Mucosa of descending colon (tissue), 3 donors: ENCODE data around the gene NPB. TPM values are rescaled to one million over a fixed set of nuclear protein-coding genes. Genes with fewer than 3 reads are reported as not detected.

Source experiments
- ATAC-seq: fragments of 200-7000 bp; cut with Tn5 transposase; one replicate; pipeline ENCODE4 v1.9.1; 2020; ENCODE audit warnings: mild to moderate bottlenecking, moderate library complexity
- DNase-seq, 3 donors: peaks; one replicate each; pipeline ENCODE4 v3.0.0-alpha.2; 2020
- H3K36me3 ChIP-seq: fragments of 200-600 bp; one replicate; pipeline ENCODE4 v1.8.0; 2021; ENCODE audit warnings: low read depth, mild to moderate bottlenecking
- H3K4me1 ChIP-seq: fragments of 200-600 bp; one replicate; pipeline ENCODE4 v1.8.0; 2021; ENCODE audit warnings: low read depth, mild to moderate bottlenecking
- H3K4me3 ChIP-seq: fragments of 200-600 bp; one replicate; pipeline ENCODE4 v1.8.0; 2021; ENCODE audit warnings: mild to moderate bottlenecking
- H3K9me3 ChIP-seq: fragments of 200-600 bp; one replicate; pipeline ENCODE4 v1.8.0; 2021; ENCODE audit warnings: mild to moderate bottlenecking
- CTCF ChIP-seq: fragments of 200-600 bp; IDR thresholded peaks from one replicate; pipeline ENCODE4 v1.8.0; 2022; ENCODE audit warnings: antibody characterized with exemption, mild to moderate bottlenecking
- intact Hi-C, 2 donors: fragments of 100-400 bp; cut with DNase I in 1 of 2; cut with micrococcal nuclease in 1 of 2; formaldehyde crosslinking; loops; one replicate each; pipeline versions ENCODE4 v1.11.0 to v1.11.1; 2022; cut with DNase I, micrococcal nuclease
- long read RNA-seq, 2 donors: library from polyadenylated mRNA; unstranded; transcript quantifications; one replicate each; pipeline ENCODE4 v2.0.0, GENCODE V29; 2019 to 2021
- total RNA-seq, 3 donors: library from RNA; stranded (reverse); fragmentation: NEBNext Ultra II Directional in 2 of 3; extraction: Animal tissue kit (Norgen Biotek cat#: 25700) in 2 of 3; gene quantifications; one replicate each; pipeline versions ENCODE4 v1.2.1 to v1.2.4, GENCODE V29; 2021 to 2023
- donor health status: DM: no; HTN: no; CAD: no; lungs with moderate emphysema.
- donor health status: DM: no; HTN: no; CAD: no.
- donor health status: DM: no; HTN: yes; CAD: no.

Gene NPB
- total RNA-seq: under 1 TPM; 0.12 to 0.51 (median 0.26) TPM
- long read RNA-seq, donor 1: 0 reads
- long read RNA-seq, donor 2: 0 reads

GRCh38 chr17:81902023-81902652 is at the start of gene NPB:
NPB (plus strand) TSS chr17:81902238; CDS start chr17:81902278, 40 bp downstream.
- Histone ChIP-seq H3K9me3 (no peaks in the 10 kb centered on the region), H3K4me3 (no peak within 1 kb of the TSS), H3K36me3 (no peaks in the 10 kb centered on the region), H3K4me1 (peaks cover 10% of the 10 kb centered on the region)
- no peak for TF ChIP-seq CTCF
- ATAC-seq (peak; percentile 65), DNase-seq (peak in 2 of 3 donors; percentile 52 to 58)
- intact Hi-C loops: no loop called here

GRCh38 chr17:81854974-81855774 is 46.9 kb upstream of the NPB start:
- H3K9me3 ChIP-seq: no peaks in the 10 kb centered on the region
- ATAC-seq (no peak), DNase-seq (no peak)
- peaks cover 31% of the 10 kb centered on the region for H3K4me1 ChIP-seq
- no peak overlapping the region for H3K4me3 ChIP-seq
- intact Hi-C loops: no loop called here
- H3K36me3 ChIP-seq: peaks cover 19% of the 10 kb centered on the region
- TF ChIP-seq CTCF: no peak

GRCh38 chr17:81858170-81858966 is 43.7 kb upstream of the NPB start:
- Histone ChIP-seq H3K9me3 (no peaks in the 10 kb centered on the region), H3K4me1 (peaks cover 46% of the 10 kb centered on the region), H3K36me3 (peaks cover 8% of the 10 kb centered on the region), H3K4me3 (no peak overlapping the region)
- DNase-seq (no peak), ATAC-seq (no peak)
- intact Hi-C loops: no loop called here
- no peak for TF ChIP-seq CTCF

- Histone ChIP-seq H3K9me3 (no peaks in the 10 kb centered on the region), H3K36me3 (peaks cover 8% of the 10 kb centered on the region), H3K4me1 (peaks cover 46% of the 10 kb centered on the region), H3K4me3 (peak overlapping the region; percentile 96)
- intact Hi-C loops: no loop called here
- DNase-seq (no peak), ATAC-seq (no peak)
- no peak for TF ChIP-seq CTCF
Measured at GRCh38 chr17:81858967-81859905, 42.8 kb upstream of the NPB start.
